Measurements from ENCODE around the gene RECQL5.

RECQL5 gene

GRCh38 chr17:75654176-75654575, 12.8 kb downstream of the RECQL5 start:
- Histone ChIP-seq H3K27ac (ENCODE audit: extremely low read depth, low read depth, low read length) (no peak overlapping the region), H3K4me1 (ENCODE audit: control insufficient read depth, insufficient read depth, low read length) (no peaks in the 10 kb centered on the region), H3K4me3 (ENCODE audit: low read depth, low read length) (no peak overlapping the region), H3K36me3 (ENCODE audit: control insufficient read depth in 2 of 2, insufficient read depth in 1 of 2, low read length in 2 of 2) (peaks cover 50 to 70% of the 10 kb centered on the region in 2 experiments), H3K9me3 (ENCODE audit: control insufficient read depth, insufficient read depth, low read depth, low read length) (no peaks in the 10 kb centered on the region)
- ChIA-PET CTCF (interaction anchor here (0.5 to 22.8 kb wide), 24 partner anchors 8 to 306 kb away, joined by 3 to 410 read pairs (median 4); partner anchors contain the start of gene SMIM5), POLR2A (interaction anchor here (1.2 to 2.2 kb wide), 3 partner anchors 13 to 126 kb away, joined by 4 to 7 read pairs (median 5); partner anchors contain the start of gene SMIM5)
- TF ChIP-seq CTCF (tag by site-specific recombination; IDR thresholded peaks at IDR 0.05) (0 out of 2 replicates have a peak, but pooled peaks have one; percentile 13), BCL6B (tag by site-specific recombination; IDR thresholded peaks at IDR 0.05) (peak; percentile 50), ZSCAN30 (tag by site-specific recombination; IDR thresholded peaks at IDR 0.05) (no peak), ZNF654 (tag by site-specific recombination; IDR thresholded peaks at IDR 0.05; ENCODE audit: low read depth) (0 out of 2 replicates have a peak, but pooled peaks have one; percentile 3), ZBTB49 (tag by site-specific recombination; IDR thresholded peaks at IDR 0.05; ENCODE audit: low read depth) (no peak)

- TF ChIP-seq PATZ1 (tag by site-specific recombination; IDR thresholded peaks at IDR 0.05) (0 out of 2 replicates have a peak, but pooled peaks have one; percentile 23), ZNF645 (tag by site-specific recombination; IDR thresholded peaks at IDR 0.05) (no peak), ZFP69B (tag by site-specific recombination; IDR thresholded peaks at IDR 0.05) (peak; percentile 92), ZNF692 (tag by site-specific recombination; IDR thresholded peaks at IDR 0.05) (peak; percentile 48; the same call in 1 of the 2 replicates), ZNF624 (tag by site-specific recombination; IDR thresholded peaks at IDR 0.05) (no peak), CTCF (tag by site-specific recombination; IDR thresholded peaks at IDR 0.05) (peak; percentile 71), ZNF658 (tag by site-specific recombination; IDR thresholded peaks at IDR 0.05) (no peak), ZNF639 (tag by site-specific recombination; IDR thresholded peaks at IDR 0.05) (no peak)
- CTCF ChIA-PET: interaction anchor here (0.7 to 22.8 kb wide), 22 partner anchors 8 to 335 kb away, joined by 3 to 410 read pairs (median 3); partner anchors contain the start of gene SMIM5
- Histone ChIP-seq H3K4me1 (ENCODE audit: control insufficient read depth, insufficient read depth, low read length) (no peaks in the 10 kb centered on the region), H3K9me3 (ENCODE audit: control insufficient read depth, insufficient read depth, low read depth, low read length) (no peaks in the 10 kb centered on the region), H3K27ac (ENCODE audit: extremely low read depth, low read depth, low read length) (no peak overlapping the region), H3K4me3 (ENCODE audit: low read depth, low read length) (no peak overlapping the region), H3K36me3 (ENCODE audit: control insufficient read depth in 2 of 2, insufficient read depth in 1 of 2, low read length in 2 of 2) (peaks cover 51 to 74% of the 10 kb centered on the region in 2 experiments)
- POLR2A ChIA-PET: interaction anchor here (2.0 to 2.2 kb wide), 2 partner anchors 20 to 127 kb away, joined by 5 to 7 read pairs; partner anchors contain the start of gene SMIM5
Measured at GRCh38 chr17:75652934-75653549, 13.9 kb downstream of the RECQL5 start.
